B cell (primary cell): ENCODE measurements around the gene ERBB2. TPM values are rescaled to one million over a fixed set of nuclear protein-coding genes. Genes with fewer than 3 reads are reported as not detected.

Experiments
- ATAC-seq: fragments of 200-7000 bp; cut with Tn5 transposase; one replicate; pipeline ENCODE4 v1.10.0; 2021; ENCODE audit warnings: low read depth, mild to moderate bottlenecking, moderate number of reproducible peaks, moderate library complexity
- CTCF ChIA-PET: fragments of 350-600 bp; sonication (Branson Sonifier 250); formaldehyde crosslinking; loops from one replicate; lab custom pipeline; 2021; ENCODE audit warnings: antibody characterized with exemption, inconsistent platforms; lab: Charles Lee
- POLR2A ChIA-PET: fragments of 350-600 bp; sonication (Branson Sonifier 250); formaldehyde crosslinking; loops from one replicate; lab custom pipeline; 2021; ENCODE audit warnings: antibody characterized with exemption; lab: Charles Lee
- DNase-seq: peaks from one replicate; pipeline ENCODE4 v3.0.0; 2013
- H2AFZ ChIP-seq: 2 replicates; pipeline ENCODE4 v1.6.1; 2012; ENCODE audit warnings: mild to moderate bottlenecking, low read depth, low read length; ENCODE audit not compliant: insufficient read depth, poor library complexity, severe bottlenecking
- H3K27ac ChIP-seq, 2 donors: 1 replicate in 1 of 2; 2 replicates in 1 of 2; pipeline ENCODE4 v1.5.1; 2012 to 2013; ENCODE audit warnings: low read length in 2 of 2, mild to moderate bottlenecking in 2 of 2, moderate library complexity in 1 of 2
- H3K27me3 ChIP-seq, 4 experiments: fragments of 200-600 bp in 1 of 4; sonication (generic) in 1 of 4; replicated peaks in 1 of 4; 1 replicate in 2 of 4; 2 replicates in 2 of 4; pipeline versions ENCODE4 v1.6.1 to v1.7.0; 2013 to 2016; ENCODE audit warnings: low read length in 3 of 4, mild to moderate bottlenecking in 2 of 4, mixed read lengths in 1 of 4, moderate library complexity in 1 of 4; ENCODE audit not compliant: insufficient read depth in 4 of 4, control insufficient read depth in 3 of 4; ENCODE audit errors: control extremely low read depth in 1 of 4
- H3K36me3 ChIP-seq, 2 experiments: replicated peaks in 1 of 2; 1 replicate in 1 of 2; 2 replicates in 1 of 2; pipeline versions ENCODE4 v1.6.1 to v1.7.1; 2013; ENCODE audit warnings: low read length in 1 of 2; ENCODE audit not compliant: insufficient read depth in 2 of 2, control insufficient read depth in 1 of 2; ENCODE audit errors: control extremely low read depth in 1 of 2, extremely low read depth in 1 of 2
- H3K4me1 ChIP-seq, 2 donors: fragments of 200-600 bp in 1 of 2; sonication (generic) in 1 of 2; 1 replicate in 1 of 2; 2 replicates in 1 of 2; pipeline versions ENCODE4 v1.5.1 to v1.6.1; 2013 to 2017; ENCODE audit warnings: low read length in 2 of 2; ENCODE audit not compliant: control insufficient read depth in 2 of 2, insufficient read depth in 2 of 2
- H3K4me2 ChIP-seq: replicated peaks from 2 replicates; pipeline ENCODE3; 2012; ENCODE audit warnings: mild to moderate bottlenecking, low read depth, low read length; ENCODE audit not compliant: poor library complexity, severe bottlenecking
- H3K4me3 ChIP-seq, 5 experiments: fragments of 200-600 bp in 1 of 5; sonication (generic) in 1 of 5; 1 replicate in 3 of 5; 2 replicates in 2 of 5; pipeline versions ENCODE4 v1.5.1 to v1.7.0; 2011 to 2016; ENCODE audit warnings: low read length in 4 of 5, mild to moderate bottlenecking in 4 of 5, low read depth in 2 of 5, control low read depth in 1 of 5, moderate library complexity in 1 of 5; ENCODE audit not compliant: insufficient read depth in 1 of 5; ENCODE audit errors: control extremely low read depth in 1 of 5, extremely low read depth in 1 of 5
- H3K79me2 ChIP-seq: fragments of 200-600 bp; sonication (generic); one replicate; pipeline ENCODE4 v1.6.0; 2016; ENCODE audit warnings: low read length; ENCODE audit not compliant: control insufficient read depth, insufficient read depth
- H3K9ac ChIP-seq: fragments of 200-600 bp; sonication (generic); 2 replicates; pipeline ENCODE4 v1.6.1; 2017; ENCODE audit warnings: mild to moderate bottlenecking, low read length, moderate library complexity
- H3K9me3 ChIP-seq, 3 donors: one replicate each; pipeline versions ENCODE4 v1.6.1 to v1.7.1; 2013; ENCODE audit warnings: low read length in 2 of 3; ENCODE audit not compliant: control insufficient read depth in 2 of 3, insufficient read depth in 1 of 3; ENCODE audit errors: control extremely low read depth in 1 of 3
- H4K20me1 ChIP-seq: 2 replicates; pipeline ENCODE4 v1.6.0; 2012; ENCODE audit warnings: mild to moderate bottlenecking, low read length; ENCODE audit not compliant: insufficient read depth, control insufficient read depth, poor library complexity, severe bottlenecking
- H3K27ac Mint-ChIP-seq: one replicate; pipeline ENCODE4 v1.8.0; 2021; ENCODE audit warnings: mixed read lengths
- H3K27me3 Mint-ChIP-seq: one replicate; pipeline ENCODE4 v1.8.0; 2021; ENCODE audit warnings: mixed read lengths
- H3K4me1 Mint-ChIP-seq: one replicate; pipeline ENCODE4 v1.8.0; 2021; ENCODE audit warnings: mixed read lengths
- H3K4me3 Mint-ChIP-seq: one replicate; pipeline ENCODE4 v1.8.0; 2021; ENCODE audit warnings: mixed read lengths
- H3K9me3 Mint-ChIP-seq: one replicate; pipeline ENCODE4 v1.8.0; 2022; ENCODE audit warnings: mixed read lengths; ENCODE audit not compliant: insufficient read depth
- CTCF ChIP-seq: fragments of 200-600 bp; IDR thresholded peaks from one replicate; pipeline ENCODE4 v1.8.0; 2022; ENCODE audit warnings: antibody characterized with exemption, mild to moderate bottlenecking
- EZH2 ChIP-seq: IDR thresholded peaks from 2 replicates; pipeline ENCODE4 v1.6.1; 2012; ENCODE audit warnings: borderline replicate concordance, low read depth, mild to moderate bottlenecking, moderate library complexity, low read length; ENCODE audit not compliant: insufficient read depth, poor library complexity, severe bottlenecking
- WGBS: methylation state at CpG from one replicate; pipeline ENCODE4 v1.1.5; 2013; ENCODE audit warnings: missing lambda C conversion rate; ENCODE audit not compliant: insufficient coverage; 5-methylcytosine and 5-hydroxymethylcytosine counted together
- intact Hi-C: fragments of 100-400 bp; cut with micrococcal nuclease; formaldehyde crosslinking; loops from one replicate; pipeline ENCODE4 v1.10.0; 2022
- polyA plus RNA-seq: library from polyadenylated mRNA; depleted of rRNA; stranded (reverse); fragments of >200 nt; gene quantifications from 2 replicates; pipeline ENCODE4 v1.2.3, GENCODE V29; 2012
- total RNA-seq, 2 donors: library from RNA; stranded (reverse); fragments of 120-200 nt in 1 of 2; gene quantifications; 1 replicate in 1 of 2; 2 replicates in 1 of 2; pipeline versions ENCODE4 v1.2.3 to v1.2.4, GENCODE V29; 2013 to 2022

Gene ERBB2
- total and polyA plus RNA-seq, 2 donors (not counting 1 experiment from before 2014, with no cell fraction given), result 3.2 to 8.4 TPM

DNA sequence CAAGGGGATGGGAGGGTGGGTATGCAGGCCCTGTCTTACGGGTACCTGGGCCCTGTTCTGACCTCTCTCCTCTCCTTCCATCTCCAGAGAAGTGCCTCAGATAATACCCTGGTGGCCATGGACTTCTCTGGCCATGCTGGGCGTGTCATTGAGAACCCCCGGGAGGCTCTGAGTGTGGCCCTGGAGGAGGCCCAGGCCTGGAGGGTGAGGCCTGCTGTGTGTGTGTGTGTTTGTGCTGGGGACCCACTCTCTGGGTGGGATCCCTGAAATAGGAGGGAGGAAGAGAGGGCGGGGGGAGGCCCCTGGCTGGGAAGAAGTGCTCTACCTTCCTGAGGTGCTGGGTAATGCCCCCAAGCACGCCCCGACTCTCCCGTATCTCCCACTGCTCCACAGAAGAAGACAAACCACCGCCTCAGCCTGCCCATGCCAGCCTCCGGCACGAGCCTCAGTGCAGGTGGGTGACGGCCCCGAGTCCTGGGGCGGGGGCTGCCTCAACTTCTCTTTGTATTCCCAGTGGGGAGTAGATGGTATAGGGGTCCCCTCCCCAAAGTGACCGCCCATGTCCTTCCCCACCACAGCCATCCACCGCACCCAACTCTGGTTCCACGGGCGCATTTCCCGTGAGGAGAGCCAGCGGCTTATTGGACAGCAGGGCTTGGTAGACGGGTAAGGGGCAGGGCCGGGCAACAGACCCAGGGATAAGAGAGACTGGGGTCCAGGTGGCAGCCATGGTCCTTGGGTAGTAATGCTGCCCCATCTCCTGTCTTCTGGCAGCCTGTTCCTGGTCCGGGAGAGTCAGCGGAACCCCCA, 45.7 kb downstream of the ERBB2 start:
- Histone ChIP-seq H3K4me1 (peaks cover 2 to 3% of the 10 kb centered on the region in 2 donors), H3K36me3 (no peaks in the 10 kb centered on the region), H3K4me2 (no peak overlapping the region), H3K9ac (no peak overlapping the region), H3K79me2 (no peaks in the 10 kb centered on the region), H2AFZ (no peak overlapping the region), H3K27ac (no peak overlapping the region), H3K4me3 (no peak overlapping the region), H3K9me3 (peaks cover 0 to 6% (median 0%) of the 10 kb centered on the region in 3 donors), H4K20me1 (no peaks in the 10 kb centered on the region), H3K27me3 (peaks cover 0 to 3% (median 0%) of the 10 kb centered on the region in 4 experiments)
- Mint-ChIP-seq H3K4me3 (no peak overlapping the region), H3K9me3 (no peaks in the 10 kb centered on the region), H3K4me1 (peaks cover 3% of the 10 kb centered on the region), H3K27me3 (peaks cover 4% of the 10 kb centered on the region), H3K27ac (no peak overlapping the region)
- no peak for ATAC-seq
- ChIA-PET CTCF (no interaction called here), POLR2A (no interaction called here)
- intact Hi-C loops, result no loop called here
- whole genome bisulfite sequencing, result 95% methylated on average over 11 of the region's 23 CpGs
- TF ChIP-seq CTCF, result no peak
- TF ChIP-seq EZH2, result no peak
- DNase-seq, result no peak

DNA sequence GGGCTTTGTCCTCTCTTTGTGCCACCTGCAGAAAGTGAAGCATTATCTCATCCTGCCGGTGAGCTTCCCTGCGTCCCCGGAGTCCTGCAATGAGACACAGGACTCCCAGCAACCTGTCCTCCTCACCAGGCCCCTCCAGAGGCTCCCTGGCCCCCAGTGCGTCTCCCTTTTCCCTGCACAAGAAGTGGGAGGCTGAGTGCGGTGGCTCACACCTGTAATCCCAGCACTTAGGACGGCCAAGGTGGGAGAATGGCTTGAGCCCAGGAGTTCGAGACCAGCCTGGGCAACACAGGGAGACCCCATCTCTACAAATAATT, 46.2 kb downstream of the ERBB2 start:
- ATAC-seq (no peak), DNase-seq (no peak)
- H3K4me2 ChIP-seq, result no peak overlapping the region
- peaks cover 0 to 2% (median 0%) of the 10 kb centered on the region in 4 experiments for H3K27me3 ChIP-seq
- Mint-ChIP-seq H3K4me1 (no peaks in the 10 kb centered on the region), H3K9me3 (no peaks in the 10 kb centered on the region), H3K27ac (no peak overlapping the region), H3K27me3 (peaks cover under 1% of the 10 kb centered on the region), H3K4me3 (no peak overlapping the region)
- no peaks in the 10 kb centered on the region for H3K36me3 ChIP-seq
- peaks cover 0 to 6% (median 0%) of the 10 kb centered on the region in 3 donors for H3K9me3 ChIP-seq
- H4K20me1 ChIP-seq, result no peaks in the 10 kb centered on the region
- no peak overlapping the region for H2AFZ ChIP-seq
- ChIA-PET POLR2A (no interaction called here), CTCF (interaction anchor here (0.5 to 1.2 kb wide), 2 partner anchors 123 to 191 kb away, joined by 3 to 4 read pairs; no protein-coding TSS in a partner anchor)
- H3K4me3 ChIP-seq, result no peak overlapping the region
- H3K27ac ChIP-seq, result no peak overlapping the region
- 96% methylated on average over 6 of the region's 7 CpGs for WGBS
- intact Hi-C loops, result no loop called here
- H3K4me1 ChIP-seq, result no peaks in the 10 kb centered on the region
- TF ChIP-seq CTCF, result no peak
- TF ChIP-seq EZH2, result no peak
- H3K9ac ChIP-seq, result no peak overlapping the region
- no peaks in the 10 kb centered on the region for H3K79me2 ChIP-seq
